Nephron (organoid): ENCODE results near the gene TREH.

Experiments
- H3K27ac Mint-ChIP-seq, 3 experiments: 2 replicates each; pipeline ENCODE4 v1.8.0; 2020; ENCODE audit warnings: mixed read lengths in 3 of 3, mild to moderate bottlenecking in 2 of 3, moderate library complexity in 1 of 3
- H3K27me3 Mint-ChIP-seq: 2 replicates; pipeline ENCODE4 v1.8.0; 2021; ENCODE audit warnings: low read depth, mild to moderate bottlenecking, moderate library complexity, mixed read lengths
- H3K36me3 Mint-ChIP-seq: 2 replicates; pipeline ENCODE4 v1.8.0; 2020; ENCODE audit warnings: low read depth, mixed read lengths
- H3K4me1 Mint-ChIP-seq: 2 replicates; pipeline ENCODE4 v1.8.0; 2020; ENCODE audit warnings: mixed read lengths
- H3K4me3 Mint-ChIP-seq, 3 experiments: 2 replicates each; pipeline ENCODE4 v1.8.0; 2020; ENCODE audit warnings: mild to moderate bottlenecking in 3 of 3, mixed read lengths in 3 of 3, moderate library complexity in 2 of 3
- H3K9me3 Mint-ChIP-seq: 2 replicates; pipeline ENCODE4 v1.8.0; 2020; ENCODE audit warnings: mixed read lengths
- TF ChIP-seq, protein P1 (sequence below), 3 experiments: fragments of 200-600 bp; sonication (generic); IDR thresholded peaks; one replicate each; pipeline ENCODE4 v1.5.0; 2021; ENCODE audit warnings: antibody characterized with exemption in 3 of 3; ENCODE audit not compliant: unreplicated experiment in 3 of 3

Gene TREH

GRCh38 chr11:118705791-118706545 lies 26.5 kb upstream of the TREH start:
- TF ChIP-seq, protein P1, sequence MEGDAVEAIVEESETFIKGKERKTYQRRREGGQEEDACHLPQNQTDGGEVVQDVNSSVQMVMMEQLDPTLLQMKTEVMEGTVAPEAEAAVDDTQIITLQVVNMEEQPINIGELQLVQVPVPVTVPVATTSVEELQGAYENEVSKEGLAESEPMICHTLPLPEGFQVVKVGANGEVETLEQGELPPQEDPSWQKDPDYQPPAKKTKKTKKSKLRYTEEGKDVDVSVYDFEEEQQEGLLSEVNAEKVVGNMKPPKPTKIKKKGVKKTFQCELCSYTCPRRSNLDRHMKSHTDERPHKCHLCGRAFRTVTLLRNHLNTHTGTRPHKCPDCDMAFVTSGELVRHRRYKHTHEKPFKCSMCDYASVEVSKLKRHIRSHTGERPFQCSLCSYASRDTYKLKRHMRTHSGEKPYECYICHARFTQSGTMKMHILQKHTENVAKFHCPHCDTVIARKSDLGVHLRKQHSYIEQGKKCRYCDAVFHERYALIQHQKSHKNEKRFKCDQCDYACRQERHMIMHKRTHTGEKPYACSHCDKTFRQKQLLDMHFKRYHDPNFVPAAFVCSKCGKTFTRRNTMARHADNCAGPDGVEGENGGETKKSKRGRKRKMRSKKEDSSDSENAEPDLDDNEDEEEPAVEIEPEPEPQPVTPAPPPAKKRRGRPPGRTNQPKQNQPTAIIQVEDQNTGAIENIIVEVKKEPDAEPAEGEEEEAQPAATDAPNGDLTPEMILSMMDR (IDR thresholded peaks at IDR 0.05; ENCODE audit: unreplicated experiment in 3 of 3) = no peak
- peak overlapping the region in 2 of 3 experiments; percentile 75 to 78 for H3K27ac Mint-ChIP-seq
- H3K27me3 Mint-ChIP-seq = peaks cover 14% of the 10 kb centered on the region
- no peak overlapping the region for H3K4me3 Mint-ChIP-seq
- H3K36me3 Mint-ChIP-seq = no peaks in the 10 kb centered on the region
- H3K9me3 Mint-ChIP-seq = no peaks in the 10 kb centered on the region
- peaks cover 13% of the 10 kb centered on the region for H3K4me1 Mint-ChIP-seq

DNA sequence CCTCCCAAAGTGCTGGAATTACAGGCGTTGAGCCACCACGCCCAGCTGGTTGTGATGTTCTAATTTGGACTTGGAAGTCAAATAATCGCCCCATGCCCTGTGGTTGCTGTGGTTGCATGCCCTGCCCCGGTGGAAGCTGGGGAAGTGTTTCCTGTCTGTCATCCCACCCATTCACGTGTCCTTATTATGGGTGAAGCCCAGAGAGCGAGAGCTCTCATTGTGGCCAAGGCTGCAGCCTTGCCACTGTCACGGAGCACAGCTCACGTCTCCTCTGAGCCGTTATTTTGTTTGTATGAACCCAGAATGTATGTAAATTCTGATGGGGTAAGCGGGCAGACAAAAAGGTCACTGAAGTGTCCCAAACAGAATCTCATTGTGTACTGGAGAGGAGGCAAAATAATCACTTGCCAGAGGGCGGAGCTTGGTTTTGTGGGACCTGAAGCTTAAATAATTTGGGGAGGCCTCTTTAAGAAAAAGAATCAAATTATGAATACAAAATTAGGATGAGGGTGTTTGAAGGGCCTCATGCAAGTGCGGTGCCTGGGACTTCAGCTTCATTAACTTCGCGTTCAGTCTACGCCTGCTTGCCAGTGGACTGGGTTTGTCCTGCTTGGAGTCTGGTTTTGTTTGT lies 25.8 kb upstream of the TREH start:
- H3K36me3 Mint-ChIP-seq = no peaks in the 10 kb centered on the region
- H3K27me3 Mint-ChIP-seq = peaks cover 14% of the 10 kb centered on the region
- H3K4me1 Mint-ChIP-seq = peaks cover 13% of the 10 kb centered on the region
- no peak overlapping the region for H3K4me3 Mint-ChIP-seq
- peak overlapping the region in 2 of 3 experiments; percentile 75 to 78 for H3K27ac Mint-ChIP-seq
- TF ChIP-seq, protein P1 (IDR thresholded peaks at IDR 0.05; ENCODE audit: unreplicated experiment in 3 of 3) = no peak
- peaks cover 3% of the 10 kb centered on the region for H3K9me3 Mint-ChIP-seq

DNA sequence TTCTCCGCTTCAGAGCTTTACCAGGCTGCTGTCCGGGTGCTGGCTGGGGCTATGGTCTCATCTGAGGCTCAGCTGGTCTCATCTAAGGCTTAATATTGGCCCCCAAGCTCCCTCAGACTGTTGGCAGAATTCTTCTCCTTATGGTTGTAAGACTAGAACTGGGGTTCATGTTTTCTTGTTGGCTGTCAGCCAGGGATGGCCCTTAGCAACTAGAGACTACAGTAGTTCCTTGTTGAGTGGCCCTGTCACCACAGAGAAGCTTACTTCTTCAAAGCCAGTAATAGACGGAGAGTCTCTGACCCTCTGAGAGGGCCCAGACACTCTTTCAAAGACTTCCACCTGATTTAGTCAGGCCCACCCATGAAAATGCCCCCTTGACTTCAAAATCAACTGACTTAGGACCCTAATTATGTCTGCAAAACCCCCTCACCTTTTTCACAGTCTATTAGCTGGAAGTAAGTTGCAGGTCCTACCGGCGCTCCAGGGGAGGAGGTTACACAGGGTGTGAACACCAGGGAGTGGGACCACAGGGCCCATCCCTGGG lies 24.2 kb upstream of the TREH start:
- peaks cover 13% of the 10 kb centered on the region for H3K4me1 Mint-ChIP-seq
- no peak overlapping the region for H3K4me3 Mint-ChIP-seq
- H3K27ac Mint-ChIP-seq = no peak overlapping the region
- H3K36me3 Mint-ChIP-seq = no peaks in the 10 kb centered on the region
- H3K27me3 Mint-ChIP-seq = peaks cover 11% of the 10 kb centered on the region
- TF ChIP-seq, protein P1 (IDR thresholded peaks at IDR 0.05; ENCODE audit: unreplicated experiment in 3 of 3) = no peak
- peaks cover 3% of the 10 kb centered on the region for H3K9me3 Mint-ChIP-seq

GRCh38 chr11:118699506-118700220 lies 20.2 kb upstream of the TREH start:
- no peak overlapping the region for H3K27ac Mint-ChIP-seq
- no peaks in the 10 kb centered on the region for H3K27me3 Mint-ChIP-seq
- H3K4me1 Mint-ChIP-seq = no peaks in the 10 kb centered on the region
- TF ChIP-seq, protein P1 (IDR thresholded peaks at IDR 0.05; ENCODE audit: unreplicated experiment in 3 of 3) = no peak
- H3K36me3 Mint-ChIP-seq = no peaks in the 10 kb centered on the region
- peaks cover 3% of the 10 kb centered on the region for H3K9me3 Mint-ChIP-seq
- H3K4me3 Mint-ChIP-seq = no peak overlapping the region

DNA sequence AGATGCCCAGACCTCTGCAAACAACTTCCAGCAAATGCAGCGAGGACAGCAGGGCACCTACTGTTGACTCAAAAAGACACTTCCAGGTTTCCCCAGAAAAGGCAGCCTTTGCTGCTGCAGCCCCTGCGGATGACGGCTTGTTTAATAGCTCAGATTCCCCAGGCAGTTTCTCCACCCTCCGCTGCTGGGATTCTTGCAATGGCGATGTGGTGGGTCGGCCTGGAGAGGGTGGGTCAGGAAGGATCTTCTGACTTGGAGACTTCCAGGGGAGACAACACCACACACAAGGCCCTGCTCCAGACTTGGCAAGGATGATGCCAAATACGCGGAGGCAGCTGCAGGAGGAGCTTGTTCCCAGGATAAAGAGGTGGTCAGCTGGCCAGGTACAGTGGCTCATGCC lies 17.9 kb upstream of the TREH start:
- Mint-ChIP-seq H3K9me3 (peaks cover 3% of the 10 kb centered on the region), H3K27me3 (no peaks in the 10 kb centered on the region), H3K4me1 (peaks cover 10% of the 10 kb centered on the region), H3K4me3 (no peak overlapping the region), H3K36me3 (no peaks in the 10 kb centered on the region), H3K27ac (no peak overlapping the region)
- TF ChIP-seq, protein P1 (IDR thresholded peaks at IDR 0.05; ENCODE audit: unreplicated experiment in 3 of 3) = no peak
